ENCODE results near the gene NSUN4.
"Not testable (repeated sequence)": the region's sequence is repeated elsewhere in the genome, so short reads cannot be mapped to it uniquely, and the experiment has no call there.

NSUN4 gene

DNA sequence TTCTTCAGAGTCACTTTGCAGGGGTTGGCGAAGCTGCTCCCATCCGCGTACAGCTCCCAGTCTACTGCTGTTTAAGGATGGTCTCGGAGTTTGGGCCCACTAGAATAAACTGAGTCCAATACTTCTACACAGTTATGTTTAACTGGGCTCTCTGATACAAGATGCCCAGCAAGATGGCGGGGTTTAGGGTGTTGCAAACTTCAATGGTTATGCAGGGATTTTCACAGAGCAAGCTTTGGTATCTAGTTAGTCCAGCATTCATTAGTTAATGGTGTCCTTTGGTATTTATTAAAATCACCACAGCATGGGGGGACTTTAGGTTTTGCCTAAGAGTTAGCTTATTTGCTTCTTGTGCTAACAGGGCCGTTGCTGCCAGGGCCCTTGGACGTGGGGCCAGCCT lies 12.4 kb upstream of the NSUN4 start:
- DNase-seq: not testable (repeated sequence)

DNA sequence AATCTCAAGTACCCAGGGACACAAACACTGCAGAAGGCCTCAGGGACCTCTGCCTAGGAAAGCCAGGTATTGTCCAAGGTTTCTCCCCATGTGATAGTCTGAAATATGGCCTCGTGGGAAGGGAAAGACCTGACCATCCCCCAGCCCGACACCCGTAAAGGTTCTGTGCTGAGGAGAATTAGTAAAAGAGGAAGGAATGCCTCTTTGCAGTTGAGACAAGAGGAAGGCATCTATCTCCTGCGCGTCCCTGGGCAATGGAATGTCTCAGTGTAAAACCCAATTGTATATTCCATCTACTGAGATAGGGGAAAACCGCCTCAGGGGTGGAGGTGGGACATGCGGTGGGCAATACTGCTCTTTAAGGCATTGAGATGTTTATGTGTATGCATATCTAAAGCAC lies 10.8 kb upstream of the NSUN4 start:
- DNase-seq: not testable (repeated sequence)

DNA sequence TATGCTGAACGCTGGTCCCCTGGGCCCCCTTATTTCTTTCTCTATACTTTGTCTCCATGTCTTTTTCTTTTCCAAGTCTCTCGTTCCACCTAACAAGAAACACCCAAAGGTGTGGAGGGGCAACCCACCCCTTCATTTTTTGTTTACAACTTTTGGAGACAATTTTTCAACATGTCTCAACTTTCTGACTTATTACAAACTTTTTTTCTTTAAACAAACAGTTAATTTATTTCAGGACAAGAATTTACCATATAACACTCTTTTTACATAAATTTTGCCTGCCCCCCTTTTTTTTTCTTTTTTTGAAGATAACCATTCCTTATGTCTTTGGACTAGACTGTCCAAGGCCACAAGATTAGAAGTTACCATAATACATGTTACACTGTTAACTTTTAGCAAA lies 10.2 kb upstream of the NSUN4 start:
- DNase-seq: not testable (repeated sequence)

DNA sequence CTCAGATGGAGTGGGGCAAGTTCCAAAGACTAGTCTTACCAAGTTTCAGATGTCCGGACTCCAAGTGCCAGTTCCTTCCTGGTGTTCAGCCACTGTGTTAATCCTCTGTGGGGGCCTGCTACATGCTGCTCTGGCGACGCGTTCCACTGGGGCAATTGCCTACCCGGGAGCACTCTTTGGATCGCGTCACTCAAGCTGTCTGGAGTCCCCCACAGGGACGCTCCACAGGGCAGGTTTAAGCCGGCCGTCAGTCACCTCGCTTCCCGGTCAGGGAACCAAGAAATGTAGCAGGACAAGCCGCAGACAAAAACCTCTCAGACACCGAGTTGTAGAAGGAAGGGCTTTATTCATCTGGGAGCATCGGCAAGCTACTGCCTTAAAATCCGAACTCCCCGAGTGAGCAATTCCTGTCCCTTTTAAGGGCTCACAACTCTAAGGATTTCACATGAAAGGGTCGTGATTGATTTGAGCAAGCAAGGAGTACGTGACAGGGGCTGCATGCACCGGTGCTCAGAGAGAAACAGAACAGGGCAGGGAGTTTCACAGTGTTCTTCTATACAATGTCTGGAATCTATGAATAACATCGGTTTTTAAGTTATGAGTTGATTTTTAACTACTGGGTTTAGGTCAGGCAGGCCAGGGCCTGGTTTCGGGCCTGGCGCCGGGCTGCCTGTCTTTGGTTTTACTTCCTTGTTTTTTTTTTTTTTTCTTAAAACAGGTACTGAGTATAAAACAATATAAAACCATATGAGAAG lies 8.6 kb upstream of the NSUN4 start:
- not testable (repeated sequence) for DNase-seq

DNA sequence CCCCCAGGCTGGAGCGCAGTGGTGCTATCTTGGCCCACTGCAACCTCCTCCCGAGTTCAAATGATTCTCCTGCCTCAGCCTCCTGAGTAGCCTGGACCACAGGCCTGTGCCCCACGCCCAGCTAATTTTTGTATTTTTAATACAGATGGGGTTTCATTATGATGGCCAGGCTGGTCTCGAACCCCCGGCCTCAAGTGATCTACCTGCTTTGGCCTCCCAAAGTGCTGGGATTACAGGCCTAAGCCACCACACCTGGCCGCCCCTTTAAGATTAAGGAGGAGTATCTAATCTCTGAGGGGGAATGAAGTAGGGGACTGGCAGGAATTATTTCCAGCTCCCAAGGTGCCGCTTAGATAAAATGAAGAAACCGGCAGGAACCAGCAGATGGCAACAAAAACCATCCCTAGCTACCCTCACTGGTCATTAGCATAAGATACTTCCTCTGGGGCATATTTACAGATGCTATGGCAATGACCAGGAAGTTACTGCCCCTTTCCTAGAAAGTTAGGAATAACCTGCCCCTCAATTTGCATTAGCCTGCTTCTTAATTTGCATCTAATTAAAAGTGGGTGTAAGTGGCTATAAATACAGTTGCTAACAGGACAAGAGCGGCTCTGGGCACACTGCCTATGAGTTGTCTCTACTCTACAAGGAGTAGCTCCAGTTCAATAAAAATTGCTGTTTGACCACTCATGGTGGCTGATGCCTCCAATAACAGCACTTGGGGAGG lies 7.1 kb upstream of the NSUN4 start:
- no peak for DNase-seq

DNA sequence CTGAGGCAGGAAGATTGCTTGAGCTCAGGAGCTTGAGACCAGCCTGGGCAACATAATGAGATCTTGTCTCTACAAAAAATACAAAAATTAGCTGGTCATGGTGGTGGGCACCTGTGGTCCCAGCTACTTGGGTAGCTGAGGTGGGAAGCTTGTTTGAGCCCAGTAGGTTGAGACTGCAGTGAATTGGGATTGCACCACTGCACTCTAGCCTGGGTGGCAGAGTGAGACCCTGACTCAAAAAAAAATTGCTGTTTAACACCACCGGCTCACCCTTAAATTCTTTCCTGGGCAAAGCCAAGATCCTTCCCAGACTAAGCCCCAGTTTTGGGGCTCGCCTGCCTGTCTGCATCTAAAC lies 6.6 kb upstream of the NSUN4 start:
- no peak for DNase-seq

DNA sequence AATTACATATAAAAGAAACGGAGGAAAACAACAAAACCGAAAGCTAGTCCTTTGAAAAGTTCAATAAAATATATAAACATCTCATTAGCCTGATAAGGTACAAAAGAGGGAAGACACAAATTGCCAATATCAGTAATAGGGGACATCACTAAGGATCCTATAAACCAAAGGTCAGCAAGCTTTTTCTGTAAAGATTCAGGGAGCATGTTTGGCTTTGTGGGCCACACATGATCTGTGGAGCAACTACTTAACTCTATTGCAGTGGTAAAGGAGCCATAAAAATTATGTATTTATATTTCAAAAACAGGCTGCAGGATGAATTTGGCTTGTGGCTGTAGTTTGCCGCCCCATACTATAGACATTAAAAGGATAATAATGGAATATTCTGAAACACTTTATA lies 5.5 kb upstream of the NSUN4 start:
- no peak for DNase-seq

DNA sequence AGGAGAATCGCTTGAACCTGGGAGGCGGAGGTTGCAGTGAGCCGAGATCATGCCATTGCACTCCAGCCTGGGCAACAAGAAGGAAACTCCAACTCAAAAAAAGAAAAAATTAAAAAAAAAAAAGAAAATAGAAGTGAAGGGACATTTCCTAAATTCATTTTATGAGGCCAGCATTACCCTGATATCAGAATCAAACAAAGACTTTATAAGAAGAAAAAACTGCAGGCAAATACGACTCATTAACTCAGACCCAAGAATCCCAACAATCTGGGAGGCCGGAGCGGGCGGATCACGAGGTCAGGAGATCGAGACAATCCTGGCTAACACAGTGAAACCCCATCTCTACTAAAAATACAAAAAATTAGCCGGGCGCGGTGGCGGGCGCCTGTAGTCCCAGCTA lies 3.2 kb upstream of the NSUN4 start:
- not testable (repeated sequence) for DNase-seq

DNA sequence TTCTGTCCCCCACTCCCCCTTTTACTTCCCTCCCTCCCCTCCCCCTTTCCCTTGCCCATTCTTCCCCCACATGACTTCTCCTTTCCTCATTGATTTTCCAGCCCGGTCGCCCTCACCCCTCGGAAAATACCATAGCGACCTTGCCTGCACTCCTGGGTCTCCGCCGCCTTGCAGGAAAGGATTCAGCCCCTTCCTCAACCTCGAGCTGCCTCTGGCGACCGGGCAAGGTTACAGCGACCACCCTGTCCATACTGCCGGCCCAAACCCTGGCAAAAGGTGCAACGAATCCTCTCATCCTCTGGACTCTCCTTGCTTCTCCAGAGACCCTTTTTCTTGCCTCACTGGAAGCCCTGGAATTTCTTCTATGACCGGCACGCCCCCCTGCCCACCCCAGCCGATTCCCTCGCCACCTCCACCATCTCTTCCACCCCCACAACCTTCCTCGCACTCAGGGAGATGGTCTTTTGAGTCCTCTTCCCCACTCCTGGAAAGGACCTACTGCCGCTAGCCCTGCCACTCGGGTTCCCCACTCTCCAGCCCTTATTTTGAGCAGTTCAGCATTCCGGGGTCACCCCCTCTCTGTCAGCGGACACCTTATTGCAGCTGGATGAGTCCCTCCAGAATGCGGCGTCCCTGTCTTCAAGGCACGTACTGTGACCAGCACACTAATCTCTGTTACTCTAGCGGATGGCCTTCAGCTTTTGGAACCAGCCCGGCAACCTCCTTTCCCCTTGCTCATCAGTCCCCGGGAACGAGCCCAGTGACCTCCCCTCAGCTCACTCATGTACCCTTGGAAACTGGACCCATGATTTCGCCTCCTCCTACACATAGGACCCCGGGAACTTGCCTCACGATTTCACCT lies 846 bp downstream of the NSUN4 start:
- no peak for DNase-seq

DNA sequence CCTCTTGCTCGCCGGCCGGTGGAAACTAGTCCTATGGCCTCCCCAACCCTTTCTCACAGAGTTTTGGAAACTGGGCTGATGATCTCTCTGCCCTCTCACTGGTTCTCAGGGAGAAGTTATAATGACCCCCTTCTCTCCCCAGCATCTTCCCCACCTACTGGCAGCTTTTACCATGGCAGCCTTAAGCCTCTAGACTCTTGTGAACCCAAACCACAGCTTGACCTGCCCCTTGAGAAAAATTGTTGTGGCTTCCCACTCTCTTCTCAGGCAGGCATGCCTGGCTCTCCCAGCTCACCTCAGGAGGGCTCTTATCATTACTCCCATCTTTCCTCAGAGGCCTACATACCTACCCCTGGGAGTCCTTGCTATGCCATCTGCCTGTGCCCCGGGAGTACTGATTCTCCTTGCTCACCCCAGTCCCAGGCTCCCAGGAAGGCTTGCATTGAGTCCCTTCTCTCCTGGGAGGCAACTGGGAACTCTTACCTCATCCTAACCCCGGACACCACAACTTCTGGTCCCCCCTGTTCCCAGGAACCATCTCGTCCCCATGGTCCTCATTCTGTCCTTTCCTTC lies 1.6 kb downstream of the NSUN4 start:
- DNase-seq: peak in 1 of 5 experiments; percentile 33

DNA sequence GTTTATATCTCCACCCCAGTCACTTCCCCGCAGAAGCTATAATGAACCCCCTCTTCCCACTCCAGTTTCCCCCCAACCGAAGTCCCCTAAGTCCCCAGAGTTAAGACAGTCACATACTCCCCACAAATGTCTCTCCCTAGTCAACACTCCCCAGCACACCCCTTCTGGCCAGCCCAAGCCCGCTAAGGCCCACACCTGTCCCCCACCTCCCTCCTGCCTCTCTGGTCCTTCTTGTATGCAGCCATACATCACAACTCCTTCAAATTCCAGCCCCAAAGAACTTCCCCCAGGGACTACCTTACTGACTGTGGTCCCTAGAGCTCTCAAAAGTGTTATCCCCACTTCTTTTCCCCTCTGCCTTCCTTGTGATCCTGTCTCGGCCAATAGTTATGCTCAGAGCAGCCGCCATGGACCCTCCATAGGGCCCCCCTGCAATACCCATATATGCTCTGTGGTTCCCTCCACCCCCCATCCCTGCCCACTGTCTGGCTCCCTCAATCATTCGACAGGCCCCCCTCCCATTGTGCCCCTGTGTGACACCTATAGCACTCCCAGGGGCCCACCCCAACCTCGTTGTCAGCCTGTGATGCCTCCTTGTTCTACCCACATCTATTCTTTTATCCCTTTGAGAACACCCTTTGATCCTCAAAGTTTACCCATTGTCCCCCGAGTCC lies 2.2 kb downstream of the NSUN4 start:
- DNase-seq: no peak

DNA sequence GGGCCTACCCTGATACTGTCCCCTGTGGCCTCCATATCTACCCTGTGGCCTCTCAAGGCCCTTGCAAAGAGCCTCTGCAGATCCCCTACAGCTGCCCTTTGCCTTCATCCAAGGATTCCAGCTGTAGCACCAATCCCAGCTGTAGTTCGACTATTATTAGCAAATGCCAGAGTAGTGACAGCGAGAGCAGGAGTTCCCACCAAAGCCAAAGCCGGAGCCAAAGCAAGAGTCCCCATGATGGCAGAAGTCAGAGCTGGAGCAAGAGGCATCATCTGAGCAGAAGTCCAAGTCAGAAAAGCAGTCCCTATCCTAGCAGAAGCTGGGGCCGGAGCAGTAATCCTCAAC lies 2.7 kb downstream of the NSUN4 start:
- no peak for DNase-seq

DNA sequence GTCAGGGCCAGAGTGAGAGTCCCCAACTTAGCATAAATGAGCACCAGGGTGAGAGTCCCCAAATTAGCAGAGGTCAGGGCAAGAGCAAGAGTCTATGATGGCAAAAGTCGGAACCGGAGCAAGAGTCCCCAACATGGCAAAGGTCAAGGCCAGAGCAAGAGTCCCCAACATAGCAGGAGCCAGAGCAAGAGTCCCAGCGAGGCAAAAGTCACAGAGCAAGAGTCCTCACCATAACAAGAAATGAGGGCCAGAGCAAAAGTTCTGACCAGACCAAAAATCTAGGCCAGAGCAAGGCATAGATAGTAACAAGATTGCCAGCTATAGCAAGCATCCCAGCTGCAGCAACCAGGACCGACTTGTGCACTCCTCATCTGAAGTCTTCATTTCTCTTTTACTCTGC lies 3.1 kb downstream of the NSUN4 start:
- DNase-seq: no peak

DNA sequence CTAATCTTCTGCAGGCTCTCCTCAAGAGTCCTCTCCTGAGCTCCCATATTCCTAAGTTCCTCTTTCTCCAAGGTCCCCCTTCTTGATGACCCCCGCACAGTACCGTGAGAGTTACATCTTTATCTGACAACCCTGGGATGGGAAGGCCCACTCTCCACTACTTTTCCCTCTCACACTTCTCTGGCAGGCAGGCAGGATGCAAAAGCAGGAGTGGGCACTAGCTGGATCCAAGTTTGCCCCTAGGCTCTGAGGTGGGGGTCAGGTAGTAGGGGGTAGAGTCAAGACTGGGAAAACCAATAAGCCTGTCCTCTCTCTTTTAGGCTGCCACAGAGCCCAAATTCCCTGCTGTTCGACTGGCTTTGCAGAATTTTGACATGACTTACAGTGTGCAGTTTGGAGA lies 3.9 kb downstream of the NSUN4 start:
- no peak for DNase-seq

DNA sequence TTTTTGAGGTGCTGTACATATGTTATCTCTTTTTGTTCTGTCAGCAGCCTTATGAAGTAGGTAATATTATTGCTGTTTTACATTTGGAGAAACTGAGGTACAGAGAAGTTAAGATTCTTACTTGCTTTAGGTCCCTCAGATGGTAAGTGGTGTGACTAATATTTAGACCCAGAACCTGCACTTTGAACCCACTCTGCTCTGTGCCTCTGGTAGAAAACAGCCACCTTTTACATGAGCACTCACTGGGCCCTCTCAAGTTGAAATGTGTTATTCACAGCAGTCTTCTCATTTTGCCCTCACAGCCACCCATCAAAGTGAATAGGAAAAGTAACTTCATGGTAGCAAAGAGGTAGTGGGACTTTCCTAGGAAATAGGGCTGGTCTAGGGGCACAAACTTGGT lies 4.7 kb downstream of the NSUN4 start:
- no peak for DNase-seq

DNA sequence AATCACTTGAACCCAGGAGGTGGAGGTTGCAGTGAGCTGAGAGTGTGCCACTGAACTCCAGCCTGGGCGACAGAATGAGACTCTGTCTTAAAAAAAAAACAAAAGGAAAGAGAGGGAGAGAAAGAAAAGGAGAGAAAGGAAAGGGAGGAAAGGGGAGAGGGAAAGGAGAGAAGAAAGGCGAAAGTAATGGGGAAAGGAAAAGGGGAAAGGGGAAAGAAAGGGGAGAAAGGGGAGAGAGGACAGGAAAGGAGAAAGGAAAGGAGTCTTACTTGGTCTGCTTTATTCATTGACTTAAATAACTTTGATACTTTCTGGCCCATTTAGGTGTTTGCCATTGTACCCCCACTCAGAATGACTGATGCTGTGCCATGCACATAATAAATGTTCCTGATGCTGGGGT lies 11.8 kb downstream of the NSUN4 start:
- no peak for DNase-seq

DNA sequence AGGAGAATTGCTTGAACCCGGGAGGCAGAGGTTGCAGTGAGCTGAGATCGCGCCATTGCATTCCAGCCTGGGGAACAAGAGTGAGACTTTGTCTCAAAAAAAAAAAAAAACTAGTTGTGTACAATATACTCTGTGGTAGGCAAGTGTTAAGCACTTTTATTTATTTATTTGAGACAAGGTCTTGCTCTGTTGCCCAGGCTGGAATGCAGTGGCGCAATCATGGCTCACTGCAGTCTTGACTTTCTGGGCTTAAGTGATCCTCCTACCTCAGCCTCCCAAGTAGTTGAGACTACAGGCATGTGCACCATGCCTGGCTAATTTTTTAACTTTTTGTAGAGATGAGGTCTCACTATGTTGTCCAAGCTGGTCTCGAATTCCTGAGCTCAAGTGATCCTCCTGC lies 15.3 kb downstream of the NSUN4 start:
- not testable (repeated sequence) for DNase-seq

DNA sequence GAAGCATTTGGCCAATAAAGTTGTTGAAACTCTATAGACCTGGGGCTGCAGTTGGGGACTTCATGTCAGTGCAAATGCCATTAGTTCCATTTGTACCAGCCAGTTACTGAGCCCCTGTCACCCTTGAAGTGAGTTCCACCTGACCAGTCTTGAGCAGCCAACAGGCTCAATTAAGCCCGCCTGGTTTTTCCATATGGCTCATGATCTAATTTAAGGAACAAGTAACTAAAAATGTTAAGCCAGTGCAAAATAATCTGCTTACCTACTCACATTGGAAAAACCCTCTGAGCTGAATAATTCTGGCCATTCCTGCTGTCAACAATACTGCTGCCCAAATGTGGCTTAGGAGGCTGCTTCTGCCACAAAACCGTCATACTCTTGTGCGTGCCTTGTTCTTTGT lies 21.6 kb downstream of the NSUN4 start:
- DNase-seq: no peak

DNA sequence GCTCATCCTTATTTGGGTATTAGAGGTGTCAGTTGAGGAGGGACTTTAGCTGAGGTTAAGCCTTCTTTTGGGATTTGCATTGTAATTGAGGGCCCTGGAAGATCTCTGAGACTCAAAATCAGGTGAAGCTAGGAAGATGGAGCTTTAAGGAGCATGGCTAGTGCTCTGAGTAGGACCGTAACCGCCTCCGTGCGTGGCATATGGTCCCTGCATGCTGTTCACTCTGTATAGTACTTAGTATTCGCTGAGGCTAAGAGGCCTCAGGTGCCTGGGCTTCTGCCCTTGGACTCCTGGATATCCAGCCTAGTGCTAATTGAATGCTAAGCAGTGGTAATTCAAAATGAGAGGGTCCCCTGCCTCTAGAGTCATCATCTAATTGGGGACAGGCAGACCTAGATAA lies 22.5 kb downstream of the NSUN4 start:
- no peak for DNase-seq

DNA sequence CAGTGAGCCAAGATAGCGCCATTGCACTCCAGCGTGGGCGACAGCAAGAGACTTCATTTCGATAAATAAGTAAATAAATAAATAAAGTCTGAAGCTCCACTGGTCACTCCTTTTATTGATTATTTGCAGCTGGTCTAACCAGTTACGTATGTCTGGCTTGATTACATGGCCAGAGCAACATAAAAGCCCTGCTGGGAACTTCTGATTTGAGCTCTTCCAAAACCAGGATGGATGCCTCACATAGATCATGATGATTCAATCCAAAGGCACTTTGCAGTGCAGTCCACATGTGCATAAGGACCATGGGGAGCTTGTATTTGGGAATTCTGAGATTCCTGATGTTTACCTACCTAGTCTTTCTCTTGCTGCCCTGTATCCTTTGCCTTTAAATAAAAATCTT lies 24.0 kb downstream of the NSUN4 start:
- DNase-seq: no peak

DNA sequence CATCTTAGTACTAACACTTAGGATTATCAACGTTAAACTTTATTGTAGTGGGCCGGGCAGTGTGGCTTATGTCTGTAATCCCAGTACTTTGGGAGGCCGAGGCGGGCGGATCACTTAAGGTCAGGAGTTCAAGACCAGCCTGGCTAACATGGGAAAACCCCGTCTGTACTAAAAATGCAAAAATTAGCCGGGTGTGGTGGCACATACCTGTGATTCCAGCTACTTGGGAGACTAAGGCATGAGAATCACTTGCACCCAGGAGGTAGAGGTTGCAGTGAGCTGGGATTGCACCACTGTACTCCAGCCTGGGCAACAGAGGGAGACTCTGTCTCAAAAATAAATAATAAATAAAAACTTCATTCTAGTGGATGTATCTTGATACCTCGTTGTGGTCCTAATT lies 25.2 kb downstream of the NSUN4 start:
- not testable (repeated sequence) for DNase-seq

DNA sequence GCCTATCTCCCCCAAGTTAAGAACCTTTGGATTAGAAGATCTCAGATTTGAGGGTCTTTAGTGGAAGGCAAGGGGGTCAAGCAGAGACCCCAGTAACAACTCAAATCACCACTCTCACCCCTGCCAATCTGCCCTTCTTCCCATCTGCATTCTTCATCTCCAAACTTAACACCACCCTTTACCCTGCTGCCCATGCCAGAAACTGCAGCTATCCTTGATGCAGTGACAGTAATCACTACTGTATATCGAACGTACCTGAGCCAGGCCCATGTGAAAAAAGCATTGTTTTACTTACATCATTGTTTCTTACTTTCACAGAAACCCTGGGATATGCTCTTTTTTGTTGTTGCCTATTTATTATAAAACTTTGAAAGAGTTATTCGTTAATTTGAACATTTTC lies 26.5 kb downstream of the NSUN4 start:
- no peak for DNase-seq

DNA sequence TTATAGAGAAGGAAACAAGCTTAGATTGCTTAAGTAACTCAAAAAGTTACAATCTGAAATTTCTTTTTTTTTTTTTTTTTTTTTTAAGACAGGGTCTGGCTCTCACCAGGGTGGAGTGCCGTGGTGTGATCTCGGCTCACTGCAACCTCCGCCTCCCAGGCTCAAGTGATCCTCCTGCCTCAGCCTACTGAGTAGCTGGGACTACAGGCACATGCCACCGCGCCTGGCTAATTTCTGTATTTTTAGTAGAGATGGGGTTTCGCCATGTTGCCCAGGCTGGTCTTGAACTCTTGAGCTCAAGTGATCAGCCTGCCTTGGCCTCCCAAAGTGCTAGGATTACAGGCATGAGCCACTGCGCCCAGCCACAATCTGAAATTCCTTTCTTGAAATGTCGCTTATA lies 27.1 kb downstream of the NSUN4 start:
- DNase-seq: not testable (repeated sequence)

Measured in T-helper 2 cell (primary cell).